ENCODE measurements around the gene KCNH1. TPM values are rescaled to one million over a fixed set of nuclear protein-coding genes. Genes with fewer than 3 reads are reported as not detected.

Gene KCNH1
- total RNA-seq, 1 donor from 2014 or later = 2.4 TPM

DNA sequence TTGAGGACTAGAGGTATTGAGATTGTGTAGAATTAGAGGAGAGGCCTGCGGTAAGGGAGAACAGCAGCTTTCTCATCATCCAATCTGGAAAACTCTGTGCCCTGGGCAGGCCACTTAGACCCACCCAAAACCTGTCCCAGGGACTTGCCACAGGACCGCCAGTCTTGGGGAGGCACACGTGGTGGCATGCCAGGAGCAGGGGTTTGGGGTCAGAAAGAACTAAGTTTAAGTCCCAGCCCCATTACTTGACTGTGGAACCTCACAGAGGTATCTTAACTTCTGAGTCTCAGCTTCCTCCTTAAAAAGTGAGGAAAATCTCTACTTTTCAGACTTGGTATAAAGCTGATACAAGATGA, 448.7 kb downstream of the KCNH1 start:
- Mint-ChIP-seq H3K4me3 (no peak overlapping the region), H3K27ac (no peak overlapping the region), H3K9me3 (no peaks in the 10 kb centered on the region), H3K36me3 (no peaks in the 10 kb centered on the region), H3K4me1 (ENCODE audit: unreplicated experiment) (no peaks in the 10 kb centered on the region), H3K27me3 (no peaks in the 10 kb centered on the region)
- no peak for DNase-seq (ENCODE audit: extremely low spot score, unreplicated experiment)
- no peak for TF ChIP-seq CTCF (conservative IDR thresholded peaks at IDR 0.05)

DNA sequence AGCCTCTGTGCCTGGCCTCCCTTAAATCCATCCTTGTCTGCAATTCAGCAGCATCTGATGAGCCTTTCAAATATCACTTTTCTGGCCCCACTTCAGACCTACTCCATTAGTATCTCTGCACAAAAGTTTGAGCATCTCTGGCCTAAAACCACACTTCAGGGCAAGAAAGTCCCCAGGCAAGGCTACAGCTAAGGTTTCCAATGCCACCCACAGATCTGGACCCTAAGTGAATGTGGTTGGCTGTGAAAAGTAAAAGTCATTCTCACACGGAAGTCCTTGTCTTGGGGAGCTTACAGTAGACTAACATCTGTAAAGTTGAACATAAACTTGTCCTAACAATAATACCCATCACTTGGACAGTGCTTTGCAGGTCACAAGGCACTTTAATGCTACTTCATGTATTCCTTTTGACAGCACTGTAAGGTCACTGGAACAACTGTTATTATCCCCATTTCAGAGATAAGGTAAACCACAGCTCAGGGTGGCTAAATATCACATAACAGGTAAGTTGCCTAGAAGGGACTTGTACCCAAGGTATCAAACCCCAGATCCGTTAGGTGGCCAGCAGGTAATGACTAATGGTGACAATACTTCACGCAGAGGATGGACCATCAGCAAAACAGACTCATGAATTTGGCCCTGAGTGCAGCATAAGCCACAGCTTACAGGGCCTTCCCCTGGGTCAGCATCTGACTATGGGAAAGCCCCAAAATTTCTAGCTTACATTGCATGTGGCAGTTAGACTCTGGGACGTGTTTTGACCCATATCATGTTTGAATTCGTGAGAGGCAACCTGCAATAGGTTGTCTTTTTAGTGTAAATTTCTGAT, 449.3 kb downstream of the KCNH1 start:
- H3K4me1 Mint-ChIP-seq (ENCODE audit: unreplicated experiment) = no peaks in the 10 kb centered on the region
- H3K9me3 Mint-ChIP-seq = no peaks in the 10 kb centered on the region
- DNase-seq (ENCODE audit: extremely low spot score, unreplicated experiment) = no peak
- no peak for TF ChIP-seq CTCF (conservative IDR thresholded peaks at IDR 0.05)
- H3K4me3 Mint-ChIP-seq = no peak overlapping the region
- peaks cover 3% of the 10 kb centered on the region for H3K36me3 Mint-ChIP-seq
- H3K27me3 Mint-ChIP-seq = no peaks in the 10 kb centered on the region
- H3K27ac Mint-ChIP-seq = peak overlapping the region; percentile 12

- peak; percentile 36 for DNase-seq (ENCODE audit: extremely low spot score, unreplicated experiment)
- TF ChIP-seq CTCF (conservative IDR thresholded peaks at IDR 0.05) = no peak
- H3K4me1 Mint-ChIP-seq (ENCODE audit: unreplicated experiment) = no peaks in the 10 kb centered on the region
- no peaks in the 10 kb centered on the region for H3K27me3 Mint-ChIP-seq
- H3K4me3 Mint-ChIP-seq = no peak overlapping the region
- no peak overlapping the region for H3K27ac Mint-ChIP-seq
- H3K9me3 Mint-ChIP-seq = no peaks in the 10 kb centered on the region
- H3K36me3 Mint-ChIP-seq = peaks cover 3% of the 10 kb centered on the region
These were observed 450.4 kb downstream of the KCNH1 start for GRCh38 chr1:210683403-210684047.

DNA sequence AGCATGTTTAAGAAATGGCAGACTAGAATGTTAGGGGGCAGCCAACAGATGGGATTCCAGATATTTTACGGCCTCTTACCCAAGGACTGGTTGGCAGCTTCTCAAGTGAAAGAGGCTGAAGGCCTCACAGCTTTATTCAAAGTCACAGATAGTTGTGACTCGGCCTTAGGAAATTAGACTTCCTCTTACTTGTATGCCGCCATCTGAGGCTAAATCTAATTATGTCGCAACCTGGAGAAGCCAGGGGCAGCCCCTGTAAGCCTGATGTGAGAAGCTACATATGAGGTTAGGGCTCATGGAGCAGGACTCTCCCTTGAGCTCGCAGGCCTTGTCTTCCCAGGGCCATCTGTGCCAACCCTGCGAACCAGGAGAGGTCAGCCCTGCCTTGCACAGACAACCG, 452.8 kb downstream of the KCNH1 start:
- TF ChIP-seq CTCF (conservative IDR thresholded peaks at IDR 0.05) = no peak
- no peak overlapping the region for H3K27ac Mint-ChIP-seq
- no peak for DNase-seq (ENCODE audit: extremely low spot score, unreplicated experiment)
- H3K36me3 Mint-ChIP-seq = peaks cover 3% of the 10 kb centered on the region
- H3K4me1 Mint-ChIP-seq (ENCODE audit: unreplicated experiment) = no peaks in the 10 kb centered on the region
- H3K9me3 Mint-ChIP-seq = no peaks in the 10 kb centered on the region
- no peaks in the 10 kb centered on the region for H3K27me3 Mint-ChIP-seq
- no peak overlapping the region for H3K4me3 Mint-ChIP-seq

- no peaks in the 10 kb centered on the region for H3K9me3 Mint-ChIP-seq
These were observed 455.6 kb downstream of the KCNH1 start for GRCh38 chr1:210678306-210678705.

More at GRCh38 chr1:210678306-210678705, 455.6 kb downstream of the KCNH1 start:
- no peaks in the 10 kb centered on the region for H3K27me3 Mint-ChIP-seq
- no peaks in the 10 kb centered on the region for H3K4me1 Mint-ChIP-seq (ENCODE audit: unreplicated experiment)
- H3K27ac Mint-ChIP-seq = no peak overlapping the region
- peaks cover 3% of the 10 kb centered on the region for H3K36me3 Mint-ChIP-seq
- TF ChIP-seq CTCF (conservative IDR thresholded peaks at IDR 0.05) = no peak
- no peak for DNase-seq (ENCODE audit: extremely low spot score, unreplicated experiment)
- H3K4me3 Mint-ChIP-seq = no peak overlapping the region

Measured in type B pancreatic cell (in vitro differentiated cells).